HepG2 (cell line): ENCODE results near the gene LSM6. TPM values are rescaled to one million over a fixed set of nuclear protein-coding genes. Genes with fewer than 3 reads are reported as not detected.

Experiments
- ADNP ChIP-seq: sonication (generic); formaldehyde crosslinking; IDR thresholded peaks from 2 replicates; pipeline ENCODE4 v1.4.0; 2020; ENCODE audit warnings: missing genetic modification reagents
- AKAP8 ChIP-seq: sonication (generic); formaldehyde crosslinking; IDR thresholded peaks from 2 replicates; pipeline ENCODE4 v1.5.1; 2020; ENCODE audit warnings: mild to moderate bottlenecking, missing genetic modification reagents
- CBX1 ChIP-seq: IDR thresholded peaks from one replicate; pipeline ENCODE4 v1.6.1; 2016; ENCODE audit warnings: antibody characterized with exemption, low read depth
- FOSL2 ChIP-seq: sonication (generic); formaldehyde crosslinking; IDR thresholded peaks from 2 replicates; pipeline ENCODE4 v1.4.0; 2020; ENCODE audit warnings: missing genetic modification reagents
- GATAD2A ChIP-seq: IDR thresholded peaks from 2 replicates; pipeline ENCODE4 v1.6.1; 2016
- GMEB1 ChIP-seq: sonication (generic); formaldehyde crosslinking; IDR thresholded peaks from 2 replicates; pipeline ENCODE4 v1.5.1; 2020; ENCODE audit warnings: missing genetic modification reagents, mild to moderate bottlenecking, borderline replicate concordance
- GTF2F1 ChIP-seq: fragments of 150-350 bp; IDR thresholded peaks from 2 replicates; pipeline ENCODE4 v1.6.1; 2014; ENCODE audit warnings: low read length
- PRMT3 ChIP-seq: sonication (generic); formaldehyde crosslinking; IDR thresholded peaks from 2 replicates; pipeline ENCODE4 v1.8.1; 2022; ENCODE audit warnings: low read depth, mild to moderate bottlenecking, moderate library complexity, missing genetic modification reagents, borderline replicate concordance
- RAD21 ChIP-seq: fragments of 450-650 bp; formaldehyde crosslinking; IDR thresholded peaks from 2 replicates; pipeline ENCODE4 v1.5.0; 2020; ENCODE audit warnings: mild to moderate bottlenecking
- SRSF9 ChIP-seq: fragments of 200-400 bp; formaldehyde crosslinking; IDR thresholded peaks from 2 replicates; pipeline ENCODE4 v1.6.1; 2018; ENCODE audit warnings: borderline replicate concordance, mild to moderate bottlenecking, low read depth, low read length; ENCODE audit not compliant: insufficient read depth, poor library complexity, severe bottlenecking
- TCF12 ChIP-seq, 2 experiments: fragments of 450-650 bp in 1 of 2; sonication (generic) in 1 of 2; formaldehyde crosslinking in 1 of 2; IDR thresholded peaks; 2 replicates each; pipeline versions ENCODE4 v1.6.1 to v1.8.0; 2017 to 2022; ENCODE audit warnings: antibody characterized with exemption in 1 of 2, mild to moderate bottlenecking in 1 of 2, missing genetic modification reagents in 1 of 2, moderate library complexity in 1 of 2
- TIGD3 ChIP-seq: sonication (generic); formaldehyde crosslinking; IDR thresholded peaks from 2 replicates; pipeline ENCODE4 v1.5.1; 2020; ENCODE audit warnings: mild to moderate bottlenecking, missing genetic modification reagents, borderline replicate concordance
- ZNF567 ChIP-seq: sonication (generic); formaldehyde crosslinking; IDR thresholded peaks from 2 replicates; pipeline ENCODE4 v1.8.1; 2023; ENCODE audit warnings: mild to moderate bottlenecking, missing genetic modification reagents, borderline replicate concordance
- ZNF615 ChIP-seq: sonication (generic); formaldehyde crosslinking; IDR thresholded peaks from 2 replicates; pipeline ENCODE4 v1.5.0; 2020; ENCODE audit warnings: mild to moderate bottlenecking, missing genetic modification reagents, borderline replicate concordance
- ZNF687 ChIP-seq: sonication (generic); formaldehyde crosslinking; IDR thresholded peaks from 2 replicates; pipeline ENCODE4 v1.5.1; 2020; ENCODE audit warnings: mild to moderate bottlenecking, missing genetic modification reagents, moderate library complexity
- polyA plus RNA-seq, 8 experiments: library from polyadenylated mRNA; depleted of rRNA in 3 of 8; stranded (reverse) in 7 of 8; unstranded in 1 of 8; fragments of >200 nt; fragmentation: Illumina TruSeq in 4 of 8; extraction: Trizol in 4 of 8; gene quantifications; 2 replicates each; pipeline versions ENCODE4 v1.2.1 to v1.2.3, GENCODE V29; 2011 to 2016; ENCODE audit warnings: low read depth in 4 of 8, missing spikeins in 1 of 8, mixed read lengths in 1 of 8; ENCODE audit not compliant: insufficient read depth in 1 of 8
- total RNA-seq, 5 experiments: library from RNA; depleted of rRNA; stranded (reverse); fragments of >200 nt; fragmentation: Illumina TruSeq; extraction: Trizol; gene quantifications; 2 replicates each; pipeline ENCODE4 v1.2.3, GENCODE V29; 2016; ENCODE audit warnings: low read depth in 1 of 5
- TF ChIP-seq, protein P1 (sequence below): sonication (generic); formaldehyde crosslinking; IDR thresholded peaks from 2 replicates; pipeline ENCODE4 v1.9.0; 2022; ENCODE audit warnings: missing genetic modification reagents, mild to moderate bottlenecking, borderline replicate concordance
- TF ChIP-seq, protein P2 (sequence below): sonication (generic); formaldehyde crosslinking; conservative IDR thresholded peaks from 2 replicates; pipeline ENCODE4 v1.4.0; 2020; ENCODE audit warnings: missing genetic modification reagents

Gene LSM6
- total and polyA plus RNA-seq, 2 of the 13 experiments (the other 11 are each of a cell fraction or from before 2014, with no cell fraction given), result 14.6 to 83.3 TPM

- TF ChIP-seq ZNF567, result no peak
- no peak for TF ChIP-seq ZNF687
- TF ChIP-seq TCF12 (IDR thresholded peaks at IDR 0.05), result no peak
- TF ChIP-seq TCF12 (CRISPR knock-in tag; IDR thresholded peaks at IDR 0.05), result no peak
- TF ChIP-seq RAD21 (CRISPR knock-in tag), result no peak
- TF ChIP-seq, protein P1, sequence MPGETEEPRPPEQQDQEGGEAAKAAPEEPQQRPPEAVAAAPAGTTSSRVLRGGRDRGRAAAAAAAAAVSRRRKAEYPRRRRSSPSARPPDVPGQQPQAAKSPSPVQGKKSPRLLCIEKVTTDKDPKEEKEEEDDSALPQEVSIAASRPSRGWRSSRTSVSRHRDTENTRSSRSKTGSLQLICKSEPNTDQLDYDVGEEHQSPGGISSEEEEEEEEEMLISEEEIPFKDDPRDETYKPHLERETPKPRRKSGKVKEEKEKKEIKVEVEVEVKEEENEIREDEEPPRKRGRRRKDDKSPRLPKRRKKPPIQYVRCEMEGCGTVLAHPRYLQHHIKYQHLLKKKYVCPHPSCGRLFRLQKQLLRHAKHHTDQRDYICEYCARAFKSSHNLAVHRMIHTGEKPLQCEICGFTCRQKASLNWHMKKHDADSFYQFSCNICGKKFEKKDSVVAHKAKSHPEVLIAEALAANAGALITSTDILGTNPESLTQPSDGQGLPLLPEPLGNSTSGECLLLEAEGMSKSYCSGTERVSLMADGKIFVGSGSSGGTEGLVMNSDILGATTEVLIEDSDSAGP, result no peak
- no peak for TF ChIP-seq PRMT3
- no peak for TF ChIP-seq TIGD3
- TF ChIP-seq GTF2F1, result no peak
- no peak for TF ChIP-seq GMEB1 (CRISPR knock-in tag)
- no peak for TF ChIP-seq ZNF615
- TF ChIP-seq AKAP8 (CRISPR knock-in tag), result no peak
- TF ChIP-seq, protein P2, sequence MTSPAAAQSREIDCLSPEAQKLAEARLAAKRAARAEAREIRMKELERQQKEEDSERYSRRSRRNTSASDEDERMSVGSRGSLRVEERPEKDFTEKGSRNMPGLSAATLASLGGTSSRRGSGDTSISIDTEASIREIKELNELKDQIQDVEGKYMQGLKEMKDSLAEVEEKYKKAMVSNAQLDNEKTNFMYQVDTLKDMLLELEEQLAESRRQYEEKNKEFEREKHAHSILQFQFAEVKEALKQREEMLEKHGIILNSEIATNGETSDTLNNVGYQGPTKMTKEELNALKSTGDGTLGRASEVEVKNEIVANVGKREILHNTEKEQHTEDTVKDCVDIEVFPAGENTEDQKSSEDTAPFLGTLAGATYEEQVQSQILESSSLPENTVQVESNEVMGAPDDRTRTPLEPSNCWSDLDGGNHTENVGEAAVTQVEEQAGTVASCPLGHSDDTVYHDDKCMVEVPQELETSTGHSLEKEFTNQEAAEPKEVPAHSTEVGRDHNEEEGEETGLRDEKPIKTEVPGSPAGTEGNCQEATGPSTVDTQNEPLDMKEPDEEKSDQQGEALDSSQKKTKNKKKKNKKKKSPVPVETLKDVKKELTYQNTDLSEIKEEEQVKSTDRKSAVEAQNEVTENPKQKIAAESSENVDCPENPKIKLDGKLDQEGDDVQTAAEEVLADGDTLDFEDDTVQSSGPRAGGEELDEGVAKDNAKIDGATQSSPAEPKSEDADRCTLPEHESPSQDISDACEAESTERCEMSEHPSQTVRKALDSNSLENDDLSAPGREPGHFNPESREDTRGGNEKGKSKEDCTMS (CRISPR knock-in tag), result no peak
- TF ChIP-seq CBX1, result no peak
- no peak for TF ChIP-seq SRSF9
- 0 out of 2 replicates have a peak, but pooled peaks have one; percentile 14 for TF ChIP-seq GATAD2A
- no peak for TF ChIP-seq ADNP (CRISPR knock-in tag)
- TF ChIP-seq FOSL2 (CRISPR knock-in tag), result peak; percentile 6; the same call in 1 of the 2 replicates
These were observed 28.6 kb upstream of the LSM6 start (continued) for GRCh38 chr4:146146918-146147317.
